GM20000 (cell line): ENCODE data around the gene TOR4A.
"Not testable (repeated sequence)": the region's sequence is repeated elsewhere in the genome, so short reads cannot be mapped to it uniquely, and the experiment has no call there.

Source experiments
- DNase-seq: peaks from one replicate; pipeline ENCODE4 v3.0.0; 2012; ENCODE audit warnings: low spot score
- CTCF ChIP-seq: IDR thresholded peaks from 2 replicates; pipeline ENCODE4 v1.5.1; 2012; ENCODE audit warnings: mild to moderate bottlenecking, control low read depth; ENCODE audit errors: extremely low read depth, missing control alignments

The TOR4A gene

DNA sequence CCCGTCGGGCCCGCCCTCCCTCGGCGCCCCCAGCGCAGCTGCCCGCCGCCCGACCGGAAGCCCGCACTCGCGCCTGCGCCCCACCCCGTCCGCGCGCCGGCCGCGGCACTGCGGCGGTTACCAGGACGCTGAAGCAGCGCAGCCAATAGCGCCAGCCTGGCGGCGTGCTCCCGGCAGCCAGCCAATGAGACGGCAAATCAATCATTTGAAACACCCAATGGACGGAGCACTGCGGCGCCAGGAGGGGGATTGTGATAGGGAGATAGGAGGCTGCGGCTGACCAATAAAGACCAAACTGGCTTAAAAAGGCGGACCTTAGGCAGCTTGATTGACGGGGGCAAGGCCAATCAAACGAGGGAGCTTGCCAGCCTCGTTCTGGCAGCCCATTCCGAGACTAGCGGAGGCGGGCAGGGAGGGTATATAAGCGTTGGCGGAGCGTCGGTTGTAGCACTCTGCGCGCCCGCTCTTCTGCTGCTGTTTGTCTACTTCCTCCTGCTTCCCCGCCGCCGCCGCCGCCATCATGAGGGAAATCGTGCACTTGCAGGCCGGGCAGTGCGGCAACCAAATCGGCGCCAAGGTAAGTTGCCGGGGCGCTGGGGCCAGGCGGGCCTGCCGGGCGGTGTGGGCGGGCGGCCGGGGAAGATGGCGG is 36.6 kb upstream of the TOR4A start, which contains the start of gene TUBB4B:
TSS of gene TUBB4B (plus strand) at position 447 of the 649 bp plus-strand sequence. CDS start at position 521, 74 bp downstream.
- peak; percentile 100 for DNase-seq
- no peak for TF ChIP-seq CTCF

- no peak for TF ChIP-seq CTCF
- peak; percentile 79 for DNase-seq
These were observed 35.8 kb upstream of the TOR4A start for GRCh38 chr9:137241490-137242268.

- no peak for TF ChIP-seq CTCF
- DNase-seq = no peak
These were observed 35.0 kb upstream of the TOR4A start for GRCh38 chr9:137242269-137243203.

DNA sequence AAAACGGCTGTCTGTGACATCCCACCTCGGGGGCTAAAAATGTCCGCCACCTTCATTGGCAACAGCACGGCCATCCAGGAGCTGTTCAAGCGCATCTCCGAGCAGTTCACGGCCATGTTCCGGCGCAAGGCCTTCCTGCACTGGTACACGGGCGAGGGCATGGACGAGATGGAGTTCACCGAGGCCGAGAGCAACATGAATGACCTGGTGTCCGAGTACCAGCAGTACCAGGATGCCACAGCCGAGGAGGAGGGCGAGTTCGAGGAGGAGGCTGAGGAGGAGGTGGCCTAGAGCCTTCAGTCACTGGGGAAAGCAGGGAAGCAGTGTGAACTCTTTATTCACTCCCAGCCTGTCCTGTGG is 34.3 kb upstream of the TOR4A start:
- not testable (repeated sequence) for DNase-seq

- no peak for TF ChIP-seq CTCF
- no peak for DNase-seq
These were observed 33.7 kb upstream of the TOR4A start for GRCh38 chr9:137243626-137244485.

GRCh38 chr9:137244486-137245449 is 32.8 kb upstream of the TOR4A start:
- no peak for TF ChIP-seq CTCF
- DNase-seq = no peak
